GM23338 (cell line): ENCODE measurements around the gene NAA10. TPM values are rescaled to one million over a fixed set of nuclear protein-coding genes. Genes with fewer than 3 reads are reported as not detected.
A peak's percentile ranks its signal among the peaks of the same experiment; 100 is the strongest.

Experiments
- ATAC-seq: fragments of 200-7000 bp; cut with Tn5 transposase; 3 replicates; pipeline ENCODE4 v1.9.1; 2020
- DNase-seq: peaks from one replicate; pipeline ENCODE4 v3.0.0-alpha.2; 2015; ENCODE audit warnings: low spot score
- H2AFZ ChIP-seq: fragments of 200-600 bp; sonication (generic); 2 replicates; pipeline ENCODE4 v1.8.0; 2016; ENCODE audit warnings: antibody characterized with exemption, mild to moderate bottlenecking, moderate library complexity
- H3F3A ChIP-seq: fragments of 200-600 bp; sonication (generic); replicated peaks from 2 replicates; pipeline ENCODE4 v1.8.0; 2017; ENCODE audit warnings: antibody characterized with exemption, mixed run types, low read depth
- H3K27ac ChIP-seq: fragments of 200-600 bp; sonication (generic); 2 replicates; pipeline ENCODE4 v1.6.1; 2016; ENCODE audit warnings: low read depth
- H3K27me3 ChIP-seq: fragments of 200-600 bp; sonication (generic); 2 replicates; pipeline ENCODE4 v1.8.0; 2016; ENCODE audit warnings: mild to moderate bottlenecking, mixed run types, moderate library complexity; ENCODE audit not compliant: insufficient read depth
- H3K36me3 ChIP-seq: fragments of 200-600 bp; sonication (generic); 2 replicates; pipeline ENCODE4 v1.8.0; 2016; ENCODE audit warnings: mild to moderate bottlenecking; ENCODE audit not compliant: insufficient read depth
- H3K4me1 ChIP-seq: fragments of 200-600 bp; sonication (generic); 2 replicates; pipeline ENCODE4 v1.8.0; 2016; ENCODE audit warnings: mild to moderate bottlenecking, moderate library complexity; ENCODE audit not compliant: insufficient read depth
- H3K4me2 ChIP-seq: fragments of 200-600 bp; sonication (generic); 2 replicates; pipeline ENCODE4 v1.7.1; 2017; ENCODE audit warnings: mixed run types
- H3K4me3 ChIP-seq: fragments of 200-600 bp; sonication (generic); 2 replicates; pipeline ENCODE4 v1.6.1; 2016; ENCODE audit warnings: mixed run types
- H3K79me2 ChIP-seq: fragments of 200-600 bp; sonication (generic); replicated peaks from 2 replicates; pipeline ENCODE4 v1.8.0; 2017; ENCODE audit warnings: mild to moderate bottlenecking; ENCODE audit not compliant: insufficient read depth
- H3K9me2 ChIP-seq: fragments of 200-600 bp; sonication (generic); 2 replicates; pipeline ENCODE4 v1.8.0; 2017; ENCODE audit not compliant: insufficient read depth
- H4K20me1 ChIP-seq: fragments of 200-600 bp; sonication (generic); replicated peaks from 2 replicates; pipeline ENCODE4 v1.8.0; 2017; ENCODE audit warnings: mild to moderate bottlenecking; ENCODE audit not compliant: insufficient read depth
- H3K27ac Mint-ChIP-seq: 2 replicates; pipeline ENCODE4 v1.8.0; 2020; ENCODE audit warnings: inconsistent platforms, mild to moderate bottlenecking, moderate library complexity, mixed read lengths
- H3K27me3 Mint-ChIP-seq: 3 replicates; pipeline ENCODE4 v1.8.0; 2022; ENCODE audit warnings: low read depth, mild to moderate bottlenecking, moderate library complexity, mixed read lengths, inconsistent platforms; ENCODE audit not compliant: insufficient read depth, poor library complexity
- H3K36me3 Mint-ChIP-seq: 3 replicates; pipeline ENCODE4 v1.8.0; 2021; ENCODE audit warnings: low read depth, mild to moderate bottlenecking, inconsistent platforms, moderate library complexity, mixed read lengths
- H3K4me1 Mint-ChIP-seq: 3 replicates; pipeline ENCODE4 v1.8.0; 2020; ENCODE audit warnings: mild to moderate bottlenecking, inconsistent platforms, mixed read lengths
- H3K4me3 Mint-ChIP-seq: 3 replicates; pipeline ENCODE4 v1.8.0; 2021; ENCODE audit warnings: moderate library complexity, mild to moderate bottlenecking, inconsistent platforms, mixed read lengths
- H3K9me3 Mint-ChIP-seq: 3 replicates; pipeline ENCODE4 v1.8.0; 2020; ENCODE audit warnings: moderate library complexity, mild to moderate bottlenecking, inconsistent platforms, mixed read lengths
- EZH2 ChIP-seq: fragments of 200-600 bp; sonication (generic); IDR thresholded peaks from one replicate; pipeline ENCODE4 v1.8.0; 2017; ENCODE audit warnings: antibody characterized with exemption, mild to moderate bottlenecking, low read depth; ENCODE audit not compliant: unreplicated experiment
- EZH2phosphoT487 ChIP-seq: fragments of 200-600 bp; sonication (generic); IDR thresholded peaks from one replicate; pipeline ENCODE4 v1.8.1; 2018; ENCODE audit warnings: antibody characterized with exemption; ENCODE audit not compliant: unreplicated experiment
- NANOG ChIP-seq: IDR thresholded peaks from 2 replicates; pipeline ENCODE4 v1.6.1; 2016; ENCODE audit warnings: antibody characterized with exemption, borderline replicate concordance
- POLR2AphosphoS5 ChIP-seq: IDR thresholded peaks from 2 replicates; pipeline ENCODE4 v1.6.1; 2016; ENCODE audit warnings: antibody characterized with exemption, low read depth
- STAT1 ChIP-seq: IDR thresholded peaks from one replicate; pipeline ENCODE4 v1.6.1; 2016; ENCODE audit warnings: antibody characterized with exemption; ENCODE audit not compliant: unreplicated experiment
- ZNF114 ChIP-seq: fragments of 250-450 bp; sonication (Bioruptor Pico); IDR thresholded peaks from 2 replicates; pipeline ENCODE4 v1.5.0; 2020; ENCODE audit warnings: mild to moderate bottlenecking, moderate library complexity
- ZNF331 ChIP-seq: fragments of 250-450 bp; sonication (Bioruptor Pico); IDR thresholded peaks from 2 replicates; pipeline ENCODE4 v1.5.0; 2020; ENCODE audit warnings: low read depth, mild to moderate bottlenecking, moderate library complexity
- polyA plus RNA-seq: library from polyadenylated mRNA; unstranded; fragments of >200 nt; fragmentation: Nextera tagmentation; extraction: Ambion mirVana; gene quantifications from 2 replicates; pipeline ENCODE4 v1.2.1, GENCODE V29; 2016
- total RNA-seq: library from RNA; depleted of rRNA; stranded (reverse); fragments of >200 nt; shearing (Covaris generic); gene quantifications from 2 replicates; pipeline ENCODE4 v1.2.3, GENCODE V29; 2014
- TF ChIP-seq, protein P1 (sequence below): IDR thresholded peaks from one replicate; pipeline ENCODE4 v1.6.1; 2018; ENCODE audit warnings: antibody characterized with exemption; ENCODE audit not compliant: unreplicated experiment
- TF ChIP-seq, protein P2 (sequence below): fragments of 250-450 bp; sonication (Bioruptor Pico); IDR thresholded peaks from 2 replicates; pipeline ENCODE4 v1.5.0; 2020; ENCODE audit warnings: mild to moderate bottlenecking, moderate library complexity
- TF ChIP-seq, protein P3 (sequence below), 2 experiments: fragments of 200-600 bp in 1 of 2; sonication (generic) in 1 of 2; conservative IDR thresholded peaks; 2 replicates each; pipeline versions ENCODE4 v1.5.1 to v1.6.1; 2016 to 2017; ENCODE audit warnings: antibody characterized with exemption in 2 of 2, low read depth in 2 of 2, mild to moderate bottlenecking in 2 of 2, moderate library complexity in 1 of 2

NAA10 gene
- total and polyA plus RNA-seq, 2 experiments from 2014 or later, result 136 to 145 TPM

DNA sequence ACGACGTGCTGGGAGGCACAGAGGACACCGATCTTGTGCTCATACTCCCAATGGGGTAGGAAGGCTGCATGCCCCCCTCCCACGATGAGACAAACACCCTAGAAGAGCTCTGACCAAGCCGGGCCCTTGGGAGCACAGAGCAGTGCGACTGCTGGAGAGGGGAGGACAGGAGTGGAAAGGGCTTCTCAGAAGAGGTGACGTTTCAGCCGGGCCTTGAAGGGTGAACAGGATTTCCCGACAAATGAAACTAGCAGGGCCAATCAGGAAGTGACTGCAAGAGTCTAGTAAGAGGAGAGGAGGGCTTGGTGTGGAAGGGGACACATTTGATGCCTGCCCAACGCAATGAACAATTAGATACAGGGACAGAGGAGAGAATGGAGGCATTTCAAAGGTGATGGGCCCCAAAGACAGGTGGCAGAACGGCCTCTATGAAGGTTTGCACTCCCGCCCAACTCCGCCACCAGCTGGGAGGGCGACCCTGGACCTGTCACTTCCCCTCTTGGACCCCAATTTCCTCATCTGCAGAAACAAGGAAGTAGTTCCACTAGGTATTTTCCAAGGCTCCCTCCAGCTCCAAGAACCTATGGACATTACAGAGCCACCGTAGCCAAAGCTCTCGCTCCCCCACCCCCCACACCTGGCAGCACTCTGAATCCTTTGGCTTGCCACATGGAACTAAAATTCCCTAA lies 32.8 kb upstream of the NAA10 start:
- Histone ChIP-seq H4K20me1 (peaks cover 17% of the 10 kb centered on the region), H3K27ac (no peak overlapping the region), H2AFZ (no peak overlapping the region), H3K4me3 (peak overlapping the region; percentile 85), H3K36me3 (no peaks in the 10 kb centered on the region), H3K4me2 (peak overlapping the region; percentile 84), H3K4me1 (peaks cover 12% of the 10 kb centered on the region), H3K9me2 (no peaks in the 10 kb centered on the region), H3K27me3 (no peaks in the 10 kb centered on the region), H3F3A (no peaks in the 10 kb centered on the region), H3K79me2 (peaks cover 74% of the 10 kb centered on the region)
- H3K4me1 Mint-ChIP-seq, result peaks cover 19% of the 10 kb centered on the region
- peak overlapping the region; percentile 100 for H3K4me3 Mint-ChIP-seq
- H3K27me3 Mint-ChIP-seq, result peaks cover 6% of the 10 kb centered on the region
- peaks cover 28% of the 10 kb centered on the region for H3K36me3 Mint-ChIP-seq
- no peak for ATAC-seq
- no peaks in the 10 kb centered on the region; the same call in 2 of the 3 replicates for H3K9me3 Mint-ChIP-seq
- no peak for DNase-seq
- H3K27ac Mint-ChIP-seq, result peak overlapping the region; percentile 88
- TF ChIP-seq STAT1, result no peak
- TF ChIP-seq POLR2AphosphoS5, result no peak
- no peak for TF ChIP-seq EZH2phosphoT487
- TF ChIP-seq, protein P1, sequence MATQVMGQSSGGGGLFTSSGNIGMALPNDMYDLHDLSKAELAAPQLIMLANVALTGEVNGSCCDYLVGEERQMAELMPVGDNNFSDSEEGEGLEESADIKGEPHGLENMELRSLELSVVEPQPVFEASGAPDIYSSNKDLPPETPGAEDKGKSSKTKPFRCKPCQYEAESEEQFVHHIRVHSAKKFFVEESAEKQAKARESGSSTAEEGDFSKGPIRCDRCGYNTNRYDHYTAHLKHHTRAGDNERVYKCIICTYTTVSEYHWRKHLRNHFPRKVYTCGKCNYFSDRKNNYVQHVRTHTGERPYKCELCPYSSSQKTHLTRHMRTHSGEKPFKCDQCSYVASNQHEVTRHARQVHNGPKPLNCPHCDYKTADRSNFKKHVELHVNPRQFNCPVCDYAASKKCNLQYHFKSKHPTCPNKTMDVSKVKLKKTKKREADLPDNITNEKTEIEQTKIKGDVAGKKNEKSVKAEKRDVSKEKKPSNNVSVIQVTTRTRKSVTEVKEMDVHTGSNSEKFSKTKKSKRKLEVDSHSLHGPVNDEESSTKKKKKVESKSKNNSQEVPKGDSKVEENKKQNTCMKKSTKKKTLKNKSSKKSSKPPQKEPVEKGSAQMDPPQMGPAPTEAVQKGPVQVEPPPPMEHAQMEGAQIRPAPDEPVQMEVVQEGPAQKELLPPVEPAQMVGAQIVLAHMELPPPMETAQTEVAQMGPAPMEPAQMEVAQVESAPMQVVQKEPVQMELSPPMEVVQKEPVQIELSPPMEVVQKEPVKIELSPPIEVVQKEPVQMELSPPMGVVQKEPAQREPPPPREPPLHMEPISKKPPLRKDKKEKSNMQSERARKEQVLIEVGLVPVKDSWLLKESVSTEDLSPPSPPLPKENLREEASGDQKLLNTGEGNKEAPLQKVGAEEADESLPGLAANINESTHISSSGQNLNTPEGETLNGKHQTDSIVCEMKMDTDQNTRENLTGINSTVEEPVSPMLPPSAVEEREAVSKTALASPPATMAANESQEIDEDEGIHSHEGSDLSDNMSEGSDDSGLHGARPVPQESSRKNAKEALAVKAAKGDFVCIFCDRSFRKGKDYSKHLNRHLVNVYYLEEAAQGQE, result no peak
- TF ChIP-seq, protein P2, sequence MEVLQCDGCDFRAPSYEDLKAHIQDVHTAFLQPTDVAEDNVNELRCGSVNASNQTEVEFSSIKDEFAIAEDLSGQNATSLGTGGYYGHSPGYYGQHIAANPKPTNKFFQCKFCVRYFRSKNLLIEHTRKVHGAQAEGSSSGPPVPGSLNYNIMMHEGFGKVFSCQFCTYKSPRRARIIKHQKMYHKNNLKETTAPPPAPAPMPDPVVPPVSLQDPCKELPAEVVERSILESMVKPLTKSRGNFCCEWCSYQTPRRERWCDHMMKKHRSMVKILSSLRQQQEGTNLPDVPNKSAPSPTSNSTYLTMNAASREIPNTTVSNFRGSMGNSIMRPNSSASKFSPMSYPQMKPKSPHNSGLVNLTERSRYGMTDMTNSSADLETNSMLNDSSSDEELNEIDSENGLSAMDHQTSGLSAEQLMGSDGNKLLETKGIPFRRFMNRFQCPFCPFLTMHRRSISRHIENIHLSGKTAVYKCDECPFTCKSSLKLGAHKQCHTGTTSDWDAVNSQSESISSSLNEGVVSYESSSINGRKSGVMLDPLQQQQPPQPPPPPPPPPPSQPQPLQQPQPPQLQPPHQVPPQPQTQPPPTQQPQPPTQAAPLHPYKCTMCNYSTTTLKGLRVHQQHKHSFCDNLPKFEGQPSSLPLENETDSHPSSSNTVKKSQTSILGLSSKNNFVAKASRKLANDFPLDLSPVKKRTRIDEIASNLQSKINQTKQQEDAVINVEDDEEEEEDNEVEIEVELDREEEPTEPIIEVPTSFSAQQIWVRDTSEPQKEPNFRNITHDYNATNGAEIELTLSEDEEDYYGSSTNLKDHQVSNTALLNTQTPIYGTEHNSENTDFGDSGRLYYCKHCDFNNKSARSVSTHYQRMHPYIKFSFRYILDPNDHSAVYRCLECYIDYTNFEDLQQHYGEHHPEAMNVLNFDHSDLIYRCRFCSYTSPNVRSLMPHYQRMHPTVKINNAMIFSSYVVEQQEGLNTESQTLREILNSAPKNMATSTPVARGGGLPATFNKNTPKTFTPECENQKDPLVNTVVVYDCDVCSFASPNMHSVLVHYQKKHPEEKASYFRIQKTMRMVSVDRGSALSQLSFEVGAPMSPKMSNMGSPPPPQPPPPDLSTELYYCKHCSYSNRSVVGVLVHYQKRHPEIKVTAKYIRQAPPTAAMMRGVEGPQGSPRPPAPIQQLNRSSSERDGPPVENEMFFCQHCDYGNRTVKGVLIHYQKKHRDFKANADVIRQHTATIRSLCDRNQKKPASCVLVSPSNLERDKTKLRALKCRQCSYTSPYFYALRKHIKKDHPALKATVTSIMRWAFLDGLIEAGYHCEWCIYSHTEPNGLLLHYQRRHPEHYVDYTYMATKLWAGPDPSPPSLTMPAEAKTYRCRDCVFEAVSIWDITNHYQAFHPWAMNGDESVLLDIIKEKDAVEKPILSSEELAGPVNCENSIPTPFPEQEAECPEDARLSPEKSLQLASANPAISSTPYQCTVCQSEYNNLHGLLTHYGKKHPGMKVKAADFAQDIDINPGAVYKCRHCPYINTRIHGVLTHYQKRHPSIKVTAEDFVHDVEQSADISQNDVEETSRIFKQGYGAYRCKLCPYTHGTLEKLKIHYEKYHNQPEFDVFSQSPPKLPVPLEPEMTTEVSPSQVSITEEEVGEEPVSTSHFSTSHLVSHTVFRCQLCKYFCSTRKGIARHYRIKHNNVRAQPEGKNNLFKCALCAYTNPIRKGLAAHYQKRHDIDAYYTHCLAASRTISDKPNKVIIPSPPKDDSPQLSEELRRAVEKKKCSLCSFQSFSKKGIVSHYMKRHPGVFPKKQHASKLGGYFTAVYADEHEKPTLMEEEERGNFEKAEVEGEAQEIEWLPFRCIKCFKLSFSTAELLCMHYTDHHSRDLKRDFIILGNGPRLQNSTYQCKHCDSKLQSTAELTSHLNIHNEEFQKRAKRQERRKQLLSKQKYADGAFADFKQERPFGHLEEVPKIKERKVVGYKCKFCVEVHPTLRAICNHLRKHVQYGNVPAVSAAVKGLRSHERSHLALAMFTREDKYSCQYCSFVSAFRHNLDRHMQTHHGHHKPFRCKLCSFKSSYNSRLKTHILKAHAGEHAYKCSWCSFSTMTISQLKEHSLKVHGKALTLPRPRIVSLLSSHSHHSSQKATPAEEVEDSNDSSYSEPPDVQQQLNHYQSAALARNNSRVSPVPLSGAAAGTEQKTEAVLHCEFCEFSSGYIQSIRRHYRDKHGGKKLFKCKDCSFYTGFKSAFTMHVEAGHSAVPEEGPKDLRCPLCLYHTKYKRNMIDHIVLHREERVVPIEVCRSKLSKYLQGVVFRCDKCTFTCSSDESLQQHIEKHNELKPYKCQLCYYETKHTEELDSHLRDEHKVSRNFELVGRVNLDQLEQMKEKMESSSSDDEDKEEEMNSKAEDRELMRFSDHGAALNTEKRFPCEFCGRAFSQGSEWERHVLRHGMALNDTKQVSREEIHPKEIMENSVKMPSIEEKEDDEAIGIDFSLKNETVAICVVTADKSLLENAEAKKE (CRISPR knock-in tag), result no peak
- TF ChIP-seq, protein P3, sequence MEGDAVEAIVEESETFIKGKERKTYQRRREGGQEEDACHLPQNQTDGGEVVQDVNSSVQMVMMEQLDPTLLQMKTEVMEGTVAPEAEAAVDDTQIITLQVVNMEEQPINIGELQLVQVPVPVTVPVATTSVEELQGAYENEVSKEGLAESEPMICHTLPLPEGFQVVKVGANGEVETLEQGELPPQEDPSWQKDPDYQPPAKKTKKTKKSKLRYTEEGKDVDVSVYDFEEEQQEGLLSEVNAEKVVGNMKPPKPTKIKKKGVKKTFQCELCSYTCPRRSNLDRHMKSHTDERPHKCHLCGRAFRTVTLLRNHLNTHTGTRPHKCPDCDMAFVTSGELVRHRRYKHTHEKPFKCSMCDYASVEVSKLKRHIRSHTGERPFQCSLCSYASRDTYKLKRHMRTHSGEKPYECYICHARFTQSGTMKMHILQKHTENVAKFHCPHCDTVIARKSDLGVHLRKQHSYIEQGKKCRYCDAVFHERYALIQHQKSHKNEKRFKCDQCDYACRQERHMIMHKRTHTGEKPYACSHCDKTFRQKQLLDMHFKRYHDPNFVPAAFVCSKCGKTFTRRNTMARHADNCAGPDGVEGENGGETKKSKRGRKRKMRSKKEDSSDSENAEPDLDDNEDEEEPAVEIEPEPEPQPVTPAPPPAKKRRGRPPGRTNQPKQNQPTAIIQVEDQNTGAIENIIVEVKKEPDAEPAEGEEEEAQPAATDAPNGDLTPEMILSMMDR (conservative IDR thresholded peaks at IDR 0.05; ENCODE audit: low read depth in 2 of 2), result no peak
- no peak for TF ChIP-seq EZH2
- no peak for TF ChIP-seq ZNF331 (CRISPR knock-in tag)
- TF ChIP-seq NANOG, result no peak
- no peak for TF ChIP-seq ZNF114 (CRISPR knock-in tag)
